Measurements from ENCODE around the gene TMEM167A.
"Not testable (repeated sequence)": the region's sequence is repeated elsewhere in the genome, so short reads cannot be mapped to it uniquely, and the experiment has no call there.

Gene TMEM167A

DNA sequence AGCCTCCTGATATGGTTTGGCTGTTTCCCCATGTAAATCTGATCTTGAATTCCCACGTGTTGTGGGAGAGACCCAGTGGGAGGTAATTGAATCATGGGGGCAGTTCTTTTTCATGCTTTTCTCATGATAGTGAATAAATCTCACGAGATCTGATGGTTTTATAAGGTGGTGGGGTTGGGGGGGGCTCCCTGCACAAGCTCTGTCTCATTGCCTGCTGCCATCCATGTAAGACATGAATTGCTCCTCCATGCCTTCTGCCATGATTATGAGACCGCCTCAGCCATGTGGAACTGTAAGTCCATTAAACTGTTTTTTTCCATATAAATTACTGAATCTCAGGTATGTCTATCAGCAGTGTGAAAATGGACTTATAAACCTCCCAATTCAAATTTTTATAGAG, 13.0 kb upstream of the TMEM167A start:
- no peak for DNase-seq (ENCODE audit: low read depth)

DNA sequence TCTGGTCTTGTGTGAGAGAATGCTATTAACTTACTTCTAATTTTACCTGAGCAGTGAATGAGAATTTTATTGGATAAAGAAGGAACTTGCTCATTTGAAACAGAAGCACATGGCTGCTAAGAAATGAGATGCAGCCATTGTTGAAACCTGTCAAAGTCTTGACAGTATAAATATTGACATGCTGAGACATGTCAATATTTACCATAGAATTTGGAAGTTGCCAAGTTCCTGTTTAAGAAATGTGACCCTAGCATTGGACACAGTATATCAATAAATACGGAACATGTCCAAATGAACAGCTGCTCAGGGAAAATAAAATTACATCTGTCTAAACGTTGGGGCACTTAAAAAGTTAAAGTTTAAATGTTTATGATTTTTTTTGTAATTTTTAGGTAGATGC, 7.9 kb upstream of the TMEM167A start:
- no peak for DNase-seq (ENCODE audit: low read depth)

DNA sequence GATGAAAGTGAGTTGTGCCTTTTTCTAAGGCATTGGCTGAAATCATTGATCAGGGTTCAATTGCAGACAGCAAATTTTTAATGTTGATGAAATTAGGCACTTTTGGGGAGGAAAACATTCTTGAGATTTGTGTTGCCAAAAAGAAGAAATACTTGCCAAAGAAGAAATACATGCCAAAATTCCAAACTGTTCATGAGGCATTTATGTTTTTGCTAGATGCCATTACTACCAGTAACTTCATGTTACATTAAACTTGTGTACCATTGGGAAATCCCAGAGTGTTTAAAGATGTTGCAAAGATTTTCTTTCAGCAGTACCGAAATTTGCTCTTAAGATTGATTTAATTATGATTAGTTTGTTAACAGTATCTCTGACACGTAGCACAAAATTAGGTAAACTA, 7.1 kb upstream of the TMEM167A start:
- DNase-seq (ENCODE audit: low read depth), result no peak

DNA sequence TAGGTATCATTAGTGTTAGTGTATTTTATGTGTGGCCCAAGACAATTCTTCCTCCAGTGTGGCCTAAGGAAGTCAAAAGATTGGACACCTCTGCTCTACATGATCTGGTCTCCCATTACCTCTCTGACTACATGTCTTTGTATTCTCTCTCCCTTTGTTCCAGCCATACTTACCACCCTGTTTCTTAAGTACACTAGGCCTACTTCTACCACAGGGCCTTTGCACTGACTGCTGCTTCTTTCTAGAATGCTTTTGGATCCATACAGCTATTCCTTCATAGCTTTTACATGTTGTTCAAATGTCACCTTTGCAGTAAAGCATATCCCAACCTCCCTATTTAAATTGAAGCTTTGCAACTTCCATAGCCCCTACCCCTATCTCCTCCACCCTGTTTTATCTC, 5.6 kb upstream of the TMEM167A start:
- DNase-seq (ENCODE audit: low read depth), result no peak

DNA sequence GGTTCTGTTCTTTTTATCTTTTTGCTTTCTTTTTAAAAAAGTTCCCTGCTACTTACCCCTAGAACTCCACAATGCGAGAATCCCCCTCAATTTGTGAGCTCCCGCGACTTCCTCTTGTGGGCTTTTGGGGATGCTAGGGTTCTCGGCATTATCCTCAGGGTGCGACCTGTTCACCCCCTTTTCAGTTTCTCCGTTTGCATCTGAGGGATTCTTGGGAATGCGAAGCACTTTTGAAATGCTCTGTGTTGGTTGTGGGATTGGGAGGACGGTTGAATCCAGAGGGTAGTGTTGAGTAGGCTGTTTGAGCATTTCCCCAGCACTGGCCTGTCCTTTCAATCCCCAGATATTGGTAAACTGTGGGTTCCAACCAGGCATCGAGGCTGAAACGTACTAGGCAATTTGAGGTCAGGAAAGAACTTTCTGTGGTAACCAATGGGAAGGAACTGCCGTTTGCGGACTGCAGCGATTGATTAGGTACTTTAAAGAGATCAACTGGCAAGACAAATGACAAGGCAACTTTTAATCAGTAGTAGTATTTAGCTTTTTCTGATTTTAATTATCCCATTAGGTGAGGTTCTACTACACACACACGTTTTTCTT, 568 bp upstream of the TMEM167A start:
- no peak for DNase-seq (ENCODE audit: low read depth)

DNA sequence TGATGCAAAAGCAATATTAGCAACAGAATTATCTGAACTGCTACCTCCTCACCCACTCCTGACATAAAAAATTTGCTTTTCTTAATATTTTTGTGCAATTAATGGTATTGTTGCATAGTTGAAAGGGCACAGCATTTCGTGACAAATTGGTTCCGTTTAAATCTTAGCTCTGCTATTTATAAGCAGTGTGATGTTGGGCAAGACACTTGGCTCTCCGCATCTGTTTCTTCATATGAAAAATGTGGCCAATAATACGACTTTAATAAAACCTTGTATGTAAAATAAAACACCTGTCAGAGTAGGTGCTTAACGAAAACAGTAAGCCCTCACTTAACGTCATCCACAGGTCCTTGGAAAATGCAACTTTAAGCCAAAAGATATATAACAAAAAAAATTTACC, 4.2 kb downstream of the TMEM167A start:
- no peak for DNase-seq (ENCODE audit: low read depth)

DNA sequence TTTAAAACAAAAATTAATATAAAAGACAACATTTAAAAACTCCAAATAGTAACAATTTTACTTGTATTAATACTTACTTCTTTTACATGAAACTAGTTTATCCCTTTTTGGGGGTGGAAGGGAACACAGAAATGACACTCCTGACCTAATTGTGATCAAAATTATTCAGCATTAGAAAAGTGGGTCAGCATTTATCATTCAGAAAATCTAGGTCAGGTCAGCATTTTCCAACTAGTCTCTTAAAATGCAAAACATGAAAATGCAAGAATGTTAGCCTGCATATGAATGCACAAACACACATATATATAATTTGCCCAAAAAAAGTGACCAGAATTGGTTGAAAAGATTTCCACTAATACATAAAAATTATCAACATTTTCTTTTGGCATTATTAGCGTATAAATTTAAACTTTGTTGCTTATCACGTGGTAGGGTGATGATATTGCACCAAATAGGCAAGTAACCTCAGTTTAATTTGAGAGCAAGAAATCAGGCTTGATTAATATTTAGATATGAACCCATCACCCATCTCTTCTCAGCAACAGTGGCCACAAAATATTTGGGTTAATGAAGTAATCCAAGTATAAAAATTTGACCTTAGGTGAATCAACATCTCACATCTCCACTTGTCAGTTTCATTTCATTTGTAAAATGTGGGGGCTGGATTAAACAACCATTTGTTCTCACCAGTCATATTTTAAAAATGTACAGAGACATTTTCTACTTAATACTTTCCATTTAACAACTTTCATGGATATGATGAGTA, 5.7 kb downstream of the TMEM167A start:
- DNase-seq (ENCODE audit: low read depth), result no peak

DNA sequence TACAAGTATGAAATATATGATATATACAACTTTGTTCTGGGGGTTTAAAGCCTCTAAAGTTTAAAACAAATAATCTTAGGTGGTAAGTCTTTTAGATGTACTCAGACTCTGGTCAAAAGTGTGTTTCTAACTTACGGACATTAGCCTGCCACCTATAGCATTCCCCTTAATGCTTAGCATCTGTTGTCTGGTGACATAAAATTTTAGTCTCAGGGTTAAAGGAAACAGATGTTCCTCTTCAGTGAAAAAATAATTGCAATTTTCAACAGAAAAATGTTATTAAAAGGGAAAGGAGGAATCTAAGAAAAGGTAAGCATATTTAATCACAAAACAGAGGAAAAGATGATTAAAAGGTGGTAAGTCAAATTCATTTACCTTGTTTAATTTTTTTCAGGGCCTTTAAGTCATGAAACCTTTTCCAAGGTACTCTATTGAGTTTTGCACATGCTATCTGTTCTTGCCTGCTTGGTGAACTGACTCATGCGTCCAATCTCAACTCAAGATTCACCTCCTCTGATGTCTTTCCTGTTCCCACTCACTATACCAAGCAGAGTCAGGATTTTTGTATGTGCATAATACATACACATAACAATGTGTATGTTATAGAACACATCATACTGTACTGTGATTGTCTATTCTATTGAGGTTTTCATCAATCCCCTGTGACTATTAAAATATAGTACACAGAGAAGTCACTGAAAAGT, 7.9 kb downstream of the TMEM167A start:
- DNase-seq (ENCODE audit: low read depth), result no peak

DNA sequence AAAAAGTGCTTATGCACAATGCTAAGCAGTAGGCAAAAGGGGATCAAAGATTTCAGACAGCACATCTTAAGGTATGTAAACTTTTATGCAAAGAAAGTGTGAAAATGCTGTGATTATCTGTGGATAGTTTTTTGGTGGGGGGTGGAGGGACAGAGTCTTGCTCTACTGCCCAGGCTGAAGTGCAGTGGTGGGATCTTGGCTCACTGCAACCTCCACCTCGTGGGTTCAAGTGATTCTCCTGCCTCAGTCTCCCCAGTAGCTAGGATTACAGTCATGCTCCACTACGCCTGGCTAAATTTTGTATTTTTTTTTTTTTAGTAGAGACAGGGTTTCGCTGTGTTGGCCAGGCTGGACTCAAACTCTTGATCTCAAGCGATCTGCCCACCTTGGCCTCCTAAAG, 9.8 kb downstream of the TMEM167A start:
- DNase-seq (ENCODE audit: low read depth), result not testable (repeated sequence)

DNA sequence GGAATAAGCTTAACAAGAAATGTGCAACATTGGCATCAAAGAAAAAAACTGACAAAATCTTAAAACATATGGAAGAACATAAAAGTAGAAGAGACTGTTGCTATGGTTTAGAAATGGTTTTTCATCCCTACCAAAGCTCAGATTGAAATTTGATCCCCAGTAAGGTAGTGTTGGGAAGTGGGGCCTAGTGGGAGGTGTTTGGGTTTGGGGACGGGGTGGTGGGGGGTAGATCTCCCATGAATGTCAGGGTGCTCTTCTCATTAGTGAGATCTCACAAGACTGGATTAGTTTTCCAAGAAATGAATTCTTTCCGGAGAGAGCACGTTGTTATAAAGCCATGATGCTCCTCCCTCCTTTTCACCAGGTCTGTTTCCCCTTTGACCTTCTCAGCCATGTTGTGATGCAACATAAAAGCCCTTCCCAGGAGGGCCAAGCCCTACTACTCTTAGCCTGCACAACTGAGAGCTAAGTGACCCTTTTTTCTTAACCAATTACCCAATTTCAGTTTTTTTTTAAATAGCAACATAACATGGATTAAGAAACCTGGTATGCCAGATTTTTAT, 10.6 kb downstream of the TMEM167A start:
- no peak for DNase-seq (ENCODE audit: low read depth)

DNA sequence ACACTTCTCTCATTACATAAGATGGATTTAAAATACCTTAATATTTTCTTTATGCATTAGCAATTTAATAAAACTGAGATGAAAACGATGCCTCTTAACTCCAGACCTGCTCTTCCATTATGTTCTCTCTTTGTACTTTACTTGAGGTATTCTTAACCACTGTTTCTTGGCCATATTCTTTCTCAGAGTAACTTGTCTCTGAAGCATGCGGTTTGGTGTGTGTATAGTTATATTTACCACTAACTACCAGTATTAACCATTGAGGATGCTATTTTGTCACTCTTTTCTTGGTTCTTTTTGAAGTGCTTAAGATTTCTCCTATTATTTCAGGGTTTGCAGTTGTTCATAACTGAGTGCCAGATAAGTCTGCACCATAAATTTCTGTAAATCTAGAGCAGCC, 17.9 kb downstream of the TMEM167A start:
- no peak for DNase-seq (ENCODE audit: low read depth)

DNA sequence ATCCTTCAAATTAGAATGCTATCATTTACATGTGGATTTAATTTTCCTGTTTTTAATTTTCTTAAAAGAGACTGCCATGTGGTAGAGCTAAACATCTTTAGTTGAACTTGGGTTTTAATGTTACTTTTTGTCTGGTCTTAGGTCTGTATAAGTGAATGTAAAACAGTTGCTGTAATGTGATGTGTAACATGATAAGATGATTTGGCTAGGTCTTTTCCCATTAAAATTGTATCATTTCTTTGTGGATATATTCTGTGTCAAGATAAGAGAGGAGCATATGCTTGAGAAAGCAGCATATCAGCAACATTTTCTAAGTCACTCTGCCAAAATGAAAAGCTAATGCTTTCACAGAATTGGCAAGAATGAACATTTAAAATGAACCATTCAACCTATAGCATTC, 18.5 kb downstream of the TMEM167A start:
- no peak for DNase-seq (ENCODE audit: low read depth)

DNA sequence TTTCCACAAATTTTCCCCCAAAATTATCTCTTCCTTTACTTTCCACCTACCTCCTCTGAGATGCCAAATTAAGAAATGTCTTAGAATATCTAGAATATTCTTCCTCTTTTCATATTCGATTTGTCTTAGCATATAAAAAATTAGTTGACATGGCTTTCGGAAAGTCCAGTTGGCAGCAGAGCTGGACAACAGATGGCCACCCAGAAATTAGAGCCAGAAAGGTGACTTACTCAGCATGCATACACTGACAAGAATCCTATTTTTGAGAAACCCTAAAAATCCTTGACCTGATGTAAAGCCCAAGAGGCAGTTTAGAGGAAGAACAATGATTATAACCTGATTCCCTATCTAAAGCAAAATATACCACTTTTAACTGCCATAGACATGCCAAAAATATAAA, 22.0 kb downstream of the TMEM167A start:
- no peak for DNase-seq (ENCODE audit: low read depth)

DNA sequence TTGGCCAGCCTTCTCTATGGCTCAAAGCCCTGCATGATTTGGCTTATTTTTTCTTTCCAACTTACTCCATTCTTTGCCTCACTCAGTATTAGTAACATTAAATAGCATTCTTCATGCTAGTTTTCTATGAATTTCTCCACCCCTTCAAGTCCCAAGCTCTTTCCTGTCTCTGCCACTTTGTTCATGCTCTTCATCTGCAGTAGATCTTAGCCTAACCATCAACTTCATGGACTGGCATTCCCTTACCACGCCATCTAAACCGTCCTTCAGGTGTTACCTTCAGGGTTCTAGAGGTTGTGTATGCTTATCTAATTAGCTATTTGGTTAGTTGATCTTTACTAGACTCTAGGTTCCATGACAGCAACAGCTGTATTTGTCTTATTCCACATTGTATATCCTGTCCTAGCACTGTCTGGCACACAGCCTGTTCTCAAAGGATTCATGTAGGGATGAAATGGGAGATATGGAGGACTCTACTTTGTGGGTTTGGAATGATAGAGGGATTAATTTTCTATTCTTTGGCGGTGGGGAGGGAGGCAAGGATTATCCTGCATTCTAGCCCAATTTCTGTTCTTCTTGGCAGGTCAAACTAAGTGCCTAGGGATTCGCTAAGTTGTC, 26.4 kb downstream of the TMEM167A start:
- DNase-seq (ENCODE audit: low read depth), result no peak

DNA sequence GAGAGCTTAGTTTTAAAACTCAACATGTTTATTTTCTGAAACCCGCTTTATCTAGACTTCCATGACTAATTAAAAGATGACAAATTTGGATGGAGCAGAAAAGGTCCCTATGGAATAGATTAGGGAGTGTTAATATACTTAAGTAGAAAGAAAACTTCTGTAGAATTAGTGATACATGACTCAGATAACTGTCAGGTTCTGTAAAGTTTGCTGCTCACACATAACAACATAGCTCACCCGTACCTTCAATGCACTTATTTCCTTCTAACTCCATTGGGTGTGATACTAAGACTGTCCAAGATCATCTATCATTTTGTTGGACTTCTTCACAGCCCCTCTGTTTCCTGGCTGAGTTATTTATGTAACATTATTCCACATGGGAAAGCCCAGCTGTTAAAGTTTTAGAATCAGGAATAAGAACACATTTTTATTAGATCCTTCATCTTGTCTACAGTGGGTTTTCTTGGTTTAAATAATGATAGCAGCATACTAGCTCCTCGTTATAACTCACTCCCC, 27.8 kb downstream of the TMEM167A start:
- no peak for DNase-seq (ENCODE audit: low read depth)

DNA sequence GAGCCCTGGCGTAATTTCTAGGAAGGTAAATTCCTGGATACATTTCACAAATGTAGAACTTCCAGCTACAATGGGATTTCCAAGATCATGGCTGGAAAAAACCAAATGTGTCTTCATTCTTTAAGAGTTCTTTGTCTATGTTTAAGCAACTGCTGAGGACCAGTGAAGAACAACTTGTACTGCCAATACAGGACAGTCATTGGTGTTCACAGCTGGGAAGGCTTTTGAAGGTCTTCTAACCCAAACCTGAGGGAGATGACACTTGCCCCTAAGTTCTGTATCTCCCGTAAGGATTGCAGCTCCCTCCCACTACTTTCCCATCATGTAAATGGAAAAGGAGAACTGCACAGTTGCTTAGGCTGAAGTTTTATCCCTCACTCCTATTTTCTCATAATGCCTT, 28.4 kb downstream of the TMEM167A start:
- DNase-seq (ENCODE audit: low read depth), result no peak

DNA sequence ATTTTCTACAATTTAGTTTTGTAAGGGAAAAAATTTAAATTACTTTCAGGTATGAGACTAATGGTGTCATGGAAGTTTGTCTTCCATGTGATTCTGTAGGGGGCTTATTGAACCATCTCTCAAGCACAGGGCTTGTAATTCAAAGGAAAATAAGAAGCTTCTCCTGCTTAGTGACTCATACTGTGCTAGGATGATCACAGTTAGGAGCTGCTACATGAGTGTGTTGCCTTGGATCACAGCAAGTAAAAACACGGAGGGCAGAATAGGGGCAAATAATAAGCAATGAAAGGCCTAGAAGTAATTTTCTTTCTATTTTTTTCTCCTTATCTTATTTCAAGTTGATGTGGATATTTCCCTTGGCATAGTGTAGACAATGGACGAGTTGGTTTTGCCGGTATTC, 28.9 kb downstream of the TMEM167A start:
- DNase-seq (ENCODE audit: low read depth), result no peak

DNA sequence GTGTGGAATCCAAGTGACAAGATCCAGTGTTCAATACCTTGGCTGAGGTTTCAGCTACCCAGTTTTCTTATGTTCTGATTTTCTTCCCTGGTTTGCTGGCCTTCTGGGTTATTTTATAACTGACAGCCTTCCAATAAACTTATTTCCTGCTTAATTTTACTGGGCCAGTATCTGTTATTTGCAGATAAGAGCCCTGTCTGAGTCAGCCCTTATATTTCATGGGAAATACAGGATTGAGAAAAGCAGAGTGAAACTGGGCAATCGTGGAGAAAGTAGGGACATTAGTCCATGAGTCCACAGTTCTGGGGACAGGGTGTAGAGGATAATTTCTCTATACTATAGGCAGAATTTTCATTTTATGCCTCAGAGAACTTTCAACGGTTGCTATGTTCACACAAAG, 32.3 kb downstream of the TMEM167A start:
- DNase-seq (ENCODE audit: low read depth), result no peak

DNA sequence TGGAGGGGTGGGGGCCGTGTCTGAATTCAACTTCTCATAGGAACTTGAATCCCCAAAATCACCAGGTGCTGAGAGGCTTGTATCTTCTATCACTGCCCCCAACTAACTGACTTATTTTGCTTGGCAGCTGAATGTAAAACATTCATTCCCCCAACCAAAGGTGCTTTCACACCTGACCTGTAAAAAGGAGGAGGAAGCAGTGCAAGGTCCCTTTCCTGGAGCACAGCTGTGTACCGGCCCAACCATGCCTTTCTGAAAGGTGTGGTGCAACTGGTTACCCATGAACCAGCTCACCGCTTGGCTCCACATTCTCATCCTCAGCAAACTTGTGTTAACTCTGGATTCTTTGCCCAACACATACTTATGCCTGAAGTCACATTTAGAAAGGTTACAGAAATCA, 34.7 kb downstream of the TMEM167A start:
- no peak for DNase-seq (ENCODE audit: low read depth)

DNA sequence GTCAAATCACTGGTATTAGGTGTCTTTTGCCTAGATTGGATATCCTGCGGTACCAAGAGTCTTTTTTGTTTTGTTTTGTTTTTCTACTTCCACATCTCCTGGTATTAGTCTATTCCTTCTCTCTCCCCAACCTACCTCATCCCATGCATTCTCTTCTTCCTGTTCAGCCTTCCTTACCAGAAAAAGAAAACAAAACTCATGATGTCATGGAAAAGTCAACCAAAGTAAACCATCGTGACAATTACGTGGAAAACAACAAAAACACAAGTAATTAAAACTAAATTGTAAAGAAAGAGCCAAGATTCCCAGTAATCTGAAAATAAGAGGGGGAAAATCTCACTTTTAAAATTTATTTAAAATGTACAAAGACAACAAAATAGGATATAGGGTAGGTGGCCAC, 38.3 kb downstream of the TMEM167A start:
- no peak for DNase-seq (ENCODE audit: low read depth)

DNA sequence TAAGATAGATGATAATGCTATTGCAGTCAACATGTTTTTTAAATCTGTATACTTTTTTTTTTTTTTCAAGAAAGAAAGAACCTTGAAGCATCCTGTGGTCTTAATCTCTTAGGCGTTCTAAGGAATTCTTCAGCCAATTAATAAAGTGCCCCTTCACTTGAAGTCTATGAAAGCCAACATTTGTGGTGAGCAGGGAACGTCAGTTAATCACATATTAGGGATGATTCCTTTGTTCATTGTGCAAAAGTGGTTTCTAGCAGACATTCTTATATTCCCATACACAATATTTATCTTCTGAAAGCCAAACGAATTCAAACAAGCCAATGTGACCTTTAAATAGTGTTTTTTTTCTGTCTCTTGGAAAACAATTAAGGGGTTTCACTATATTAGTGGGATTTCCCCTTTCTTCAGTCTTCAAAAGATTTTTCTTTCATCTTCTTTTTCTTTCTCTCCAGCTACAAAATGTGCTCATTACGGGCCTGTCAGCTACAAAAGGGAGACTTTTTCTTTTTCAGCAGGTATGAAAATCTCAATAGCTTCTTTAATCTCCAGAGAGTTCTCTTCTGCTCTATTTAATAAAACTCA, 40.1 kb downstream of the TMEM167A start:
- DNase-seq (ENCODE audit: low read depth), result no peak
